ENCODE results near the gene HASPIN. TPM values are rescaled to one million over a fixed set of nuclear protein-coding genes. Genes with fewer than 3 reads are reported as not detected.
"Not testable (repeated sequence)": the region's sequence is repeated elsewhere in the genome, so short reads cannot be mapped to it uniquely, and the experiment has no call there.

HASPIN gene
- total RNA-seq, 1 experiment from 2014 or later = 30.1 TPM

DNA sequence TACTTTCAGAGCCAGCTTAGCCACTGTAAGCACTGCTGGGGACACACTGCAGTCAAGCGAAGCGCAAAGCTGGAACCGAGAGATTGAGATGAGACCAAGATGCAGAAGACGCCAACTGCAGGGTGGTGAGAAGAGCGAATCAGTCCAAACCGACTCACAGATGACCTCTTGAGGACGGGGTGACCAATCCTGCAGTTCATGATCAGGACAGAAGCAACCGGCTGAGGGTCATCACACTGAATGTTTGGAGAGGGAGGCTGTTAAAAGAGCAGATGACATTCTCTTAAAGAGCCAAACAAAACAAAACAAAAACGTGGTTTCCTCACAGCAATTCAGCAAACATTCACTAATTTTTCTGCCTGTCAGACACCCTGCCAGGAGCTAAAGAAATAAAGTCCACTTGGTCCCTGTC is 8.5 kb downstream of the HASPIN start:
- ChIA-PET CTCF (no interaction called here), POLR2A (ENCODE audit: low non-redundant PET) (no interaction called here)
- Histone ChIP-seq H3K9me3 (ENCODE audit: low read depth, low read length, poor library complexity, severe bottlenecking) (no peaks in the 10 kb centered on the region), H3K4me1 (ENCODE audit: insufficient read depth, low read length, poor library complexity, severe bottlenecking) (no peaks in the 10 kb centered on the region), H3K27ac (ENCODE audit: low read depth, low read length, poor library complexity, severe bottlenecking) (no peak overlapping the region), H3K36me3 (ENCODE audit: insufficient read depth, low read length, poor library complexity, severe bottlenecking) (peaks cover 12% of the 10 kb centered on the region), H3K27me3 (replicated peaks; ENCODE audit: insufficient read depth, low read depth, low read length, poor library complexity) (no peaks in the 10 kb centered on the region), H3K4me3 (ENCODE audit: low read depth, low read length, poor library complexity, severe bottlenecking) (no peak overlapping the region)
- intact Hi-C loops (cut with micrococcal nuclease; ENCODE audit: unreplicated experiment) = loop anchor here (10.0 kb wide), 1 partner anchor 183 kb away; the partner anchor contains the start of gene P2RX1
- DNase-seq (ENCODE audit: low spot score) = no peak
- TF ChIP-seq EZH2 (IDR thresholded peaks at IDR 0.05; ENCODE audit: borderline replicate concordance, low read depth, low read length, poor library complexity, severe bottlenecking) = no peak
- TF ChIP-seq, protein P1, sequence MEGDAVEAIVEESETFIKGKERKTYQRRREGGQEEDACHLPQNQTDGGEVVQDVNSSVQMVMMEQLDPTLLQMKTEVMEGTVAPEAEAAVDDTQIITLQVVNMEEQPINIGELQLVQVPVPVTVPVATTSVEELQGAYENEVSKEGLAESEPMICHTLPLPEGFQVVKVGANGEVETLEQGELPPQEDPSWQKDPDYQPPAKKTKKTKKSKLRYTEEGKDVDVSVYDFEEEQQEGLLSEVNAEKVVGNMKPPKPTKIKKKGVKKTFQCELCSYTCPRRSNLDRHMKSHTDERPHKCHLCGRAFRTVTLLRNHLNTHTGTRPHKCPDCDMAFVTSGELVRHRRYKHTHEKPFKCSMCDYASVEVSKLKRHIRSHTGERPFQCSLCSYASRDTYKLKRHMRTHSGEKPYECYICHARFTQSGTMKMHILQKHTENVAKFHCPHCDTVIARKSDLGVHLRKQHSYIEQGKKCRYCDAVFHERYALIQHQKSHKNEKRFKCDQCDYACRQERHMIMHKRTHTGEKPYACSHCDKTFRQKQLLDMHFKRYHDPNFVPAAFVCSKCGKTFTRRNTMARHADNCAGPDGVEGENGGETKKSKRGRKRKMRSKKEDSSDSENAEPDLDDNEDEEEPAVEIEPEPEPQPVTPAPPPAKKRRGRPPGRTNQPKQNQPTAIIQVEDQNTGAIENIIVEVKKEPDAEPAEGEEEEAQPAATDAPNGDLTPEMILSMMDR (conservative IDR thresholded peaks at IDR 0.05; ENCODE audit: low read depth, low read length) = no peak
- BruUV-seq (replicated peaks) = no TSS peak

DNA sequence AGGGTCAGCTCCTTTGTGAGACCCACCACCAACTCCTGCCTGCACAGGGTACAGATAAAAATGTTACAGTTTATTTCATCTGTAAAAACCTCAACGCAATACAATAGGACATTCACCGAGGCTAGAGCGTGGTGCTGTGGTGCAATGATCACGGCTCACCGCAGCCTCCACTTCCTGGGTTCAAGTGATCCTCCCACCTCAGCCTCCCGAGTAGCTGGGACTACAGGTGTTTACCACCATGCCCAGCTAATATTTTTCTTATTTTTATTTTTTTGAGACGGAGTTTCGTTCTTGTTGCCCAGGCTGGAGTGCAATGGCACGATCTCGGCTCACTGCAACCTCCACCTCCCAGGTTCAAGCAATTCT is 11.2 kb downstream of the HASPIN start:
- H3K4me1 ChIP-seq (ENCODE audit: insufficient read depth, low read length, poor library complexity, severe bottlenecking); H3K4me3 ChIP-seq (ENCODE audit: low read depth, low read length, poor library complexity, severe bottlenecking); BruUV-seq (replicated peaks); DNase-seq (ENCODE audit: low spot score); H3K9me3 ChIP-seq (ENCODE audit: low read depth, low read length, poor library complexity, severe bottlenecking); H3K27ac ChIP-seq (ENCODE audit: low read depth, low read length, poor library complexity, severe bottlenecking); POLR2A ChIA-PET (ENCODE audit: low non-redundant PET); H3K27me3 ChIP-seq (replicated peaks; ENCODE audit: insufficient read depth, low read depth, low read length, poor library complexity); H3K36me3 ChIP-seq (ENCODE audit: insufficient read depth, low read length, poor library complexity, severe bottlenecking): not testable (repeated sequence)
- CTCF ChIA-PET = interaction anchor here (0.6 to 0.9 kb wide), 2 partner anchors 12 to 111 kb away, joined by 3 read pairs; partner anchors contain the start of genes HASPIN and NCBP3
- intact Hi-C loops (cut with micrococcal nuclease; ENCODE audit: unreplicated experiment) = loop anchor here (5.0 to 10.0 kb wide), 3 partner anchors 67 to 272 kb away; partner anchors contain the start of genes ITGAE and P2RX1

DNA sequence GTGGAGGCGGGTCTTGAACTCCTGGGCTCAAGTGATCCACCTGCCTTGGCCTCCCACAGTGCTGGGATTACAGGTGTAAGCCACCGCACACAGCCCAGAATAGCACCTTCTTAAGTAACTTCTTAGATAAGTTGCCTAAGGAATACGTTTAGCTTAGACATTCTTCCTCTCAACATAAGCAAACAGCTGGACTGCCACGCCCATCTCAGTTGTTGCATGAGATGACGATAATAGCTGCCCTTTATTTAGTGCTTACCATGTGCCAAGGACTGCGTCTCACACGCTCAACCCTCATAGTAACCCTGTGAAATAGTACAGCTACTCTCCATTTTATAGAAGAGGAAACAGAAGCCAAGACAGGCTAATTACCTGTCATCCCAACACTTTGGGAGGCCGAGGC is 11.8 kb downstream of the HASPIN start:
- no peaks in the 10 kb centered on the region for H3K9me3 ChIP-seq (ENCODE audit: low read depth, low read length, poor library complexity, severe bottlenecking)
- H3K27ac ChIP-seq (ENCODE audit: low read depth, low read length, poor library complexity, severe bottlenecking) = no peak overlapping the region
- no peaks in the 10 kb centered on the region for H3K36me3 ChIP-seq (ENCODE audit: insufficient read depth, low read length, poor library complexity, severe bottlenecking)
- POLR2A ChIA-PET (ENCODE audit: low non-redundant PET) = no interaction called here
- TF ChIP-seq EZH2 (IDR thresholded peaks at IDR 0.05; ENCODE audit: borderline replicate concordance, low read depth, low read length, poor library complexity, severe bottlenecking) = no peak
- TF ChIP-seq, protein P1 (conservative IDR thresholded peaks at IDR 0.05; ENCODE audit: low read depth, low read length) = no peak
- H3K4me1 ChIP-seq (ENCODE audit: insufficient read depth, low read length, poor library complexity, severe bottlenecking) = no peaks in the 10 kb centered on the region
- no peaks in the 10 kb centered on the region for H3K27me3 ChIP-seq (replicated peaks; ENCODE audit: insufficient read depth, low read depth, low read length, poor library complexity)
- no TSS peak for BruUV-seq (replicated peaks)
- no peak overlapping the region for H3K4me3 ChIP-seq (ENCODE audit: low read depth, low read length, poor library complexity, severe bottlenecking)
- intact Hi-C loops (cut with micrococcal nuclease; ENCODE audit: unreplicated experiment) = loop anchor here (5.0 to 10.0 kb wide), 3 partner anchors 67 to 272 kb away; partner anchors contain the start of genes ITGAE and P2RX1
- DNase-seq (ENCODE audit: low spot score) = no peak
- CTCF ChIA-PET = no interaction called here

Data from A673 (cell line).